ENCODE measurements around the gene MORN1.
"Not testable (repeated sequence)": the region's sequence is repeated elsewhere in the genome, so short reads cannot be mapped to it uniquely, and the experiment has no call there.

Gene MORN1

GRCh38 chr1:2300004-2300771 is 91.2 kb downstream of the MORN1 start:
- DNase-seq (ENCODE audit: extremely low spot score, insufficient read length, low read depth) (peak; percentile 86), FAIRE-seq (peak; percentile 98)

GRCh38 chr1:2299131-2299627 is 92.2 kb downstream of the MORN1 start:
- no peak for DNase-seq (ENCODE audit: extremely low spot score, insufficient read length, low read depth)

GRCh38 chr1:2298685-2299084 is 92.7 kb downstream of the MORN1 start:
- FAIRE-seq (no peak), DNase-seq (ENCODE audit: extremely low spot score, insufficient read length, low read depth) (no peak)

More at GRCh38 chr1:2299131-2299627, 92.2 kb downstream of the MORN1 start:
- FAIRE-seq: no peak

- FAIRE-seq: no peak
- DNase-seq (ENCODE audit: extremely low spot score, insufficient read length, low read depth): no peak
Observed at GRCh38 chr1:2297246-2298011, 93.9 kb downstream of the MORN1 start.

GRCh38 chr1:2296614-2297013 is 94.7 kb downstream of the MORN1 start:
- no peak for FAIRE-seq
- DNase-seq (ENCODE audit: extremely low spot score, insufficient read length, low read depth): no peak

GRCh38 chr1:2296211-2296610 is 95.1 kb downstream of the MORN1 start:
- DNase-seq (ENCODE audit: extremely low spot score, insufficient read length, low read depth); FAIRE-seq: not testable (repeated sequence)

- FAIRE-seq (no peak), DNase-seq (ENCODE audit: extremely low spot score, insufficient read length, low read depth) (no peak)
Observed at GRCh38 chr1:2295526-2295925, 95.8 kb downstream of the MORN1 start.

GRCh38 chr1:2294725-2295078 is 96.7 kb downstream of the MORN1 start:
- no peak for DNase-seq (ENCODE audit: extremely low spot score, insufficient read length, low read depth)
- FAIRE-seq: no peak

GRCh38 chr1:2294033-2294724 is 97.2 kb downstream of the MORN1 start:
- no peak for DNase-seq (ENCODE audit: extremely low spot score, insufficient read length, low read depth)
- FAIRE-seq: no peak

- FAIRE-seq (no peak), DNase-seq (ENCODE audit: extremely low spot score, insufficient read length, low read depth) (no peak)
Observed at GRCh38 chr1:2292725-2293450, 98.5 kb downstream of the MORN1 start.

- no peak for FAIRE-seq
- no peak for DNase-seq (ENCODE audit: extremely low spot score, insufficient read length, low read depth)
Observed at GRCh38 chr1:2291577-2291976, 99.8 kb downstream of the MORN1 start.

GRCh38 chr1:2290595-2291510 is 100.5 kb downstream of the MORN1 start:
- DNase-seq (ENCODE audit: extremely low spot score, insufficient read length, low read depth): peak; percentile 54
- peak; percentile 91 for FAIRE-seq

GRCh38 chr1:2290171-2290578 is 101.2 kb downstream of the MORN1 start:
- DNase-seq (ENCODE audit: extremely low spot score, insufficient read length, low read depth) (no peak), FAIRE-seq (no peak)

- FAIRE-seq: no peak
- no peak for DNase-seq (ENCODE audit: extremely low spot score, insufficient read length, low read depth)
Observed at GRCh38 chr1:2289607-2290006, 101.7 kb downstream of the MORN1 start.

GRCh38 chr1:2288816-2289536 is 102.4 kb downstream of the MORN1 start:
- no peak for FAIRE-seq
- DNase-seq (ENCODE audit: extremely low spot score, insufficient read length, low read depth): no peak

GRCh38 chr1:2288311-2288710 is 103.0 kb downstream of the MORN1 start:
- FAIRE-seq (no peak), DNase-seq (ENCODE audit: extremely low spot score, insufficient read length, low read depth) (no peak)

GRCh38 chr1:2287649-2288048 is 103.7 kb downstream of the MORN1 start:
- DNase-seq (ENCODE audit: extremely low spot score, insufficient read length, low read depth) (no peak), FAIRE-seq (no peak)

GRCh38 chr1:2286923-2287322 is 104.4 kb downstream of the MORN1 start:
- FAIRE-seq: no peak

More at GRCh38 chr1:2286923-2287322, 104.4 kb downstream of the MORN1 start:
- DNase-seq (ENCODE audit: extremely low spot score, insufficient read length, low read depth): no peak
